Measurements from ENCODE around the gene KCNQ1.

The KCNQ1 gene

GRCh38 chr11:2537896-2538724 lies 93.3 kb downstream of the KCNQ1 start:
- no peak overlapping the region for H3K27ac ChIP-seq (ENCODE audit: low read length)
- DNase-seq: no peak
- no peak overlapping the region for H2AFZ ChIP-seq (ENCODE audit: low read depth, low read length)
- H3K4me2 ChIP-seq (ENCODE audit: insufficient read depth, low read length): no peak overlapping the region
- no peak overlapping the region for H3K9ac ChIP-seq (ENCODE audit: low read depth, low read length)
- ATAC-seq (ENCODE audit: insufficient read depth, low read depth): no peak
- peaks cover 6% of the 10 kb centered on the region for H3K4me1 ChIP-seq (ENCODE audit: insufficient read depth, low read length)
- no peak overlapping the region for H3K4me3 ChIP-seq (ENCODE audit: low read depth in 1 of 2, low read length in 2 of 2)
- TF ChIP-seq CTCF (IDR thresholded peaks at IDR 0.05; ENCODE audit: borderline replicate concordance, extremely low read depth, low read length, poor library complexity, severe bottlenecking): no peak
- no peak for TF ChIP-seq EZH2 (IDR thresholded peaks at IDR 0.05; ENCODE audit: borderline replicate concordance, low read depth, low read length, severe bottlenecking)
- peaks cover 3% of the 10 kb centered on the region; the same call in 1 of the 2 replicates for H4K20me1 ChIP-seq (ENCODE audit: insufficient read depth, low read length)
- no peaks in the 10 kb centered on the region for H3K9me3 ChIP-seq (ENCODE audit: insufficient read depth, low read length, severe bottlenecking)
- peaks cover 2% of the 10 kb centered on the region for H3K27me3 ChIP-seq (ENCODE audit: insufficient read depth, low read length, poor library complexity)
- no peaks in the 10 kb centered on the region for H3K79me2 ChIP-seq (ENCODE audit: insufficient read depth, low read length)
- no peaks in the 10 kb centered on the region for H3K36me3 ChIP-seq (ENCODE audit: insufficient read depth, low read length)

- no peak overlapping the region for H3K4me2 ChIP-seq (ENCODE audit: insufficient read depth, low read length)
- H3K27me3 ChIP-seq (ENCODE audit: insufficient read depth, low read length, poor library complexity): peaks cover 2% of the 10 kb centered on the region
- H3K79me2 ChIP-seq (ENCODE audit: insufficient read depth, low read length): no peaks in the 10 kb centered on the region
- DNase-seq: no peak
- H4K20me1 ChIP-seq (ENCODE audit: insufficient read depth, low read length): no peaks in the 10 kb centered on the region; the same call in 1 of the 2 replicates
- H3K9ac ChIP-seq (ENCODE audit: low read depth, low read length): no peak overlapping the region
- no peak overlapping the region for H2AFZ ChIP-seq (ENCODE audit: low read depth, low read length)
- no peaks in the 10 kb centered on the region for H3K36me3 ChIP-seq (ENCODE audit: insufficient read depth, low read length)
- ATAC-seq (ENCODE audit: insufficient read depth, low read depth): no peak
- TF ChIP-seq CTCF (IDR thresholded peaks at IDR 0.05; ENCODE audit: borderline replicate concordance, extremely low read depth, low read length, poor library complexity, severe bottlenecking) (no peak), EZH2 (IDR thresholded peaks at IDR 0.05; ENCODE audit: borderline replicate concordance, low read depth, low read length, severe bottlenecking) (no peak)
- no peak overlapping the region for H3K27ac ChIP-seq (ENCODE audit: low read length)
- no peaks in the 10 kb centered on the region for H3K9me3 ChIP-seq (ENCODE audit: insufficient read depth, low read length, severe bottlenecking)
- no peak overlapping the region for H3K4me3 ChIP-seq (ENCODE audit: low read depth in 1 of 2, low read length in 2 of 2)
- no peaks in the 10 kb centered on the region for H3K4me1 ChIP-seq (ENCODE audit: insufficient read depth, low read length)
These were observed 94.1 kb downstream of the KCNQ1 start for GRCh38 chr11:2538951-2539350.

GRCh38 chr11:2539371-2540222 lies 94.8 kb downstream of the KCNQ1 start:
- H3K27ac ChIP-seq (ENCODE audit: low read length): no peak overlapping the region
- H3K79me2 ChIP-seq (ENCODE audit: insufficient read depth, low read length): no peaks in the 10 kb centered on the region
- peaks cover 2% of the 10 kb centered on the region for H3K27me3 ChIP-seq (ENCODE audit: insufficient read depth, low read length, poor library complexity)
- H3K9ac ChIP-seq (ENCODE audit: low read depth, low read length): no peak overlapping the region
- no peak overlapping the region for H2AFZ ChIP-seq (ENCODE audit: low read depth, low read length)
- ATAC-seq (ENCODE audit: insufficient read depth, low read depth) (no peak), DNase-seq (no peak)
- H3K4me3 ChIP-seq (ENCODE audit: low read depth in 1 of 2, low read length in 2 of 2): no peak overlapping the region
- no peaks in the 10 kb centered on the region for H3K4me1 ChIP-seq (ENCODE audit: insufficient read depth, low read length)
- H3K9me3 ChIP-seq (ENCODE audit: insufficient read depth, low read length, severe bottlenecking): no peaks in the 10 kb centered on the region
- H4K20me1 ChIP-seq (ENCODE audit: insufficient read depth, low read length): no peaks in the 10 kb centered on the region; the same call in 1 of the 2 replicates
- no peak for TF ChIP-seq CTCF (IDR thresholded peaks at IDR 0.05; ENCODE audit: borderline replicate concordance, extremely low read depth, low read length, poor library complexity, severe bottlenecking)
- H3K36me3 ChIP-seq (ENCODE audit: insufficient read depth, low read length): no peaks in the 10 kb centered on the region
- no peak overlapping the region for H3K4me2 ChIP-seq (ENCODE audit: insufficient read depth, low read length)
